Cardiac fibroblast (primary cell): ENCODE measurements around the gene UNC50.

Experiments
- DNase-seq, 2 donors: peaks; one replicate each; pipeline versions ENCODE4 v3.0.0 to v3.0.0-alpha.2; 2010; ENCODE audit warnings: low read depth in 2 of 2
- H3K4me3 ChIP-seq, 2 donors: replicated peaks in 1 of 2; 1 replicate in 1 of 2; 2 replicates in 1 of 2; pipeline ENCODE4 v1.5.1; 2011; ENCODE audit warnings: low read depth in 2 of 2, low read length in 2 of 2, mild to moderate bottlenecking in 2 of 2, moderate library complexity in 1 of 2
- CTCF ChIP-seq: IDR thresholded peaks from one replicate; pipeline ENCODE4 v1.5.1; 2011; ENCODE audit warnings: low read depth, mild to moderate bottlenecking, low read length, inconsistent platforms

UNC50 gene

GRCh38 chr2:98563394-98563793 is 45.0 kb upstream of the UNC50 start:
- no peak for TF ChIP-seq CTCF
- DNase-seq = no peak
- H3K4me3 ChIP-seq = no peak overlapping the region

- H3K4me3 ChIP-seq = no peak overlapping the region
- TF ChIP-seq CTCF = no peak
- DNase-seq = no peak
These were observed 43.8 kb upstream of the UNC50 start for GRCh38 chr2:98564541-98565132.

- no peak for DNase-seq
- no peak overlapping the region for H3K4me3 ChIP-seq
- no peak for TF ChIP-seq CTCF
These were observed 43.0 kb upstream of the UNC50 start for GRCh38 chr2:98565286-98565860.

- no peak for DNase-seq
These were observed 42.4 kb upstream of the UNC50 start for GRCh38 chr2:98565941-98566340.

DNA sequence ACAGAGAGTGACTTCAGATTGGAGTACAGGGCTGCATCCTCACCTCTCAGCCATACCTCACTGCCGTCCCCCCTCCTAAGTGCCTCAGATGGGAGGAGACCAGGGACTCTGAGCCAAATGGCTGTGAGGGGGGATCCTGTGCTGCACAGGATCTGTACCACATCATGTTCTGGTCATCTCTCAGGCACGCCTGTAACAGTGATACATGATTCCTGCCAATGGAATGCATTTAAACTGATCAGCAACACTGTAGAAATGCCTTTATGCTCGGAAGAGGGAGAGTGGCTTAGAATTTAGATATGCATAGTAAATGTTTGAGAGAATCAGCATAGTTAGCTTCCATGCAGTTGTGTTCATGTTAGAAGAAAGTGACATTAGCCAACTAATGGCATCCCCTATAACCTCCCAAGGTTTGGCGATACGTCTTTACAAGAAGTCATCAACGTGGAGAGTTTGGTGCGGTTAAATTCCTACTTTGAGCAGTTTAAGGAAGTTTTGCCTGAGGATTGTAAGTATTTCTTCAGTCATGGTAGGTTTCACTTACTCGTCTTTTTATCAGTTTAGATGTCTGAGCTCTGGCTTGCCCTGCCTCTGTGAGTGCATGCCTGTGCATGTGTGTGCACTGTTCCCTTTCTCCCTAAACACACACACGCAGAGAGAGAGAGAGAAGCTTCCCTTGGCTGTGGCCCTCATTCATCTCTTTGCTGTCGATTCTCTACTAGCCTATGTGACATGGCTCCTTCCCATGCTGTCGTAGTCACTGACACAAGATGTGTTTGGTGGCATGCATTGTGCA is 40.0 kb upstream of the UNC50 start:
- DNase-seq = peak in 1 of 2 donors; percentile 36
- no peak for TF ChIP-seq CTCF
- no peak overlapping the region for H3K4me3 ChIP-seq

More at GRCh38 chr2:98565941-98566340, 42.4 kb upstream of the UNC50 start:
- TF ChIP-seq CTCF = no peak
- H3K4me3 ChIP-seq = no peak overlapping the region

DNA sequence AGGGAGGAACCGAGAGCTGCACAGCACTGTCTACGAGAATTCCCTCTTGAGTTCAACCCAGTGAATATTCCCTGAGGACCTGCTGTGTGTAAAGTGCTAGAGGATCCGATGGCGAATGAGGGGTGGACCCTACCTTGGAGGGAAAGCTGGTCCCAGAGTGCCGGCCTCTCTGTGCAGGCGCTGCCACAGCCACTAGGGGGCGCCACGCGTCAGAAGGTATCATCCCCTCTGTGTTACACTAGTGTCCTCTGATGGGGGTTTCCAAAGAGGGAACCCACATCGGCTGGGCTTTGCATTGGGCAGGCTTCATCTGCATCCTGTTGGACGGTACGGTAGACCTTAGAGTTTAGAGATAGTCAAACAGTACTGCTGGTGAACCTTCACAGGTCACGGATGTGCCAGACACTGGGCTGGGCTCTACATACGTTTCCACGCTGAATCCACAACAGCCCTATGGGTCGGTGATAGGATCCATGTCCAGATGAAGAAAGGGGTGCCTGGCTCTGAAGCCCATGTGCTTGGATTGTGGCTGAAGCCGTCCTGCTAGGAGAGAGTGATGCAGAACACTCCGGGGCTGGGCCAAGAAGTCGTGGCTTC is 39.1 kb upstream of the UNC50 start:
- peak; percentile 10 to 38 for DNase-seq
- peak; percentile 88 for TF ChIP-seq CTCF
- no peak overlapping the region for H3K4me3 ChIP-seq
